GM12878 (cell line): ENCODE results near the gene BBLN. TPM values are rescaled to one million over a fixed set of nuclear protein-coding genes. Genes with fewer than 3 reads are reported as not detected.

Experiments
- ATAC-seq: fragments of 200-7000 bp; cut with Tn5 transposase; 3 replicates; pipeline ENCODE4 v1.9.1; 2020; ENCODE audit warnings: mild to moderate bottlenecking, moderate library complexity
- BruUV-seq: library from RNA; stranded (reverse); fragments of 400-500 nt; replicated peaks from 2 replicates; lab custom pipeline; 2021; lab: Mats Ljungman, UMichigan
- CTCF ChIA-PET: fragments of 300-600 bp; sonication (Branson Sonifier 250); formaldehyde crosslinking; extraction: SDS; loops from one replicate; lab custom pipeline; 2021; ENCODE audit warnings: inconsistent platforms; lab: Yijun Ruan, JAX
- POLR2A ChIA-PET: fragments of 350-600 bp; formaldehyde crosslinking; extraction: SDS; loops from one replicate; lab custom pipeline; 2021; ENCODE audit warnings: inconsistent platforms; lab: Charles Lee
- RAD21 ChIA-PET: fragments of 300-600 bp; sonication (Branson Sonifier 250); formaldehyde crosslinking; loops from one replicate; lab custom pipeline; 2023; ENCODE audit warnings: antibody characterized with exemption; ENCODE audit not compliant: unreplicated experiment; lab: Charles Lee
- SMC1A ChIA-PET: fragments of 300-600 bp; sonication (Branson Sonifier 250); formaldehyde crosslinking; loops from one replicate; lab custom pipeline; 2023; ENCODE audit not compliant: unreplicated experiment, uncharacterized antibody; lab: Charles Lee
- DNase-seq: peaks from one replicate; pipeline ENCODE4 v3.0.0-alpha.2; 2011; ENCODE audit warnings: low read depth, low spot score
- FAIRE-seq: peaks from 3 replicates; lab custom pipeline; 2011; peaks lifted over from hg19 to GRCh38; lab: Jason Lieb, UNC
- H2AFZ ChIP-seq: 2 replicates; pipeline ENCODE4 v1.6.0; 2011; ENCODE audit warnings: low read depth, low read length, control low read depth; ENCODE audit not compliant: control insufficient read depth
- H3K27ac ChIP-seq: 2 replicates; pipeline ENCODE4 v1.5.1; 2011; ENCODE audit warnings: control low read depth; ENCODE audit not compliant: control insufficient read depth, insufficient read depth
- H3K27me3 ChIP-seq, 2 experiments: replicated peaks in 1 of 2; 2 replicates each; pipeline versions ENCODE4 v1.6.0 to v1.6.1; 2011; ENCODE audit warnings: low read length in 1 of 2; ENCODE audit not compliant: control insufficient read depth in 2 of 2, insufficient read depth in 2 of 2
- H3K36me3 ChIP-seq, 2 experiments: 2 replicates each; pipeline ENCODE4 v1.5.1; 2011; ENCODE audit warnings: low read length in 1 of 2; ENCODE audit not compliant: control insufficient read depth in 2 of 2, insufficient read depth in 2 of 2
- H3K4me1 ChIP-seq: 2 replicates; pipeline ENCODE4 v1.6.1; 2011; ENCODE audit warnings: mild to moderate bottlenecking, low read length, moderate library complexity, mixed read lengths; ENCODE audit not compliant: control insufficient read depth, insufficient read depth
- H3K4me2 ChIP-seq: 2 replicates; pipeline ENCODE4 v1.6.0; 2011; ENCODE audit warnings: control low read depth; ENCODE audit not compliant: control insufficient read depth, insufficient read depth
- H3K4me3 ChIP-seq: fragments of 200-600 bp; sonication (generic); 2 replicates; pipeline ENCODE4 v1.5.1; 2016
- H3K79me2 ChIP-seq: 2 replicates; pipeline ENCODE4 v1.6.0; 2011; ENCODE audit warnings: low read length; ENCODE audit not compliant: control insufficient read depth, insufficient read depth
- H3K9ac ChIP-seq: 2 replicates; pipeline ENCODE4 v1.8.0; 2011; ENCODE audit warnings: low read length, control low read depth, mixed read lengths; ENCODE audit not compliant: control insufficient read depth, insufficient read depth
- H3K9me3 ChIP-seq: replicated peaks from 3 replicates; pipeline ENCODE4 v1.5.1; 2011; ENCODE audit warnings: mild to moderate bottlenecking, low read length; ENCODE audit not compliant: control insufficient read depth, insufficient read depth
- H4K20me1 ChIP-seq: 2 replicates; pipeline ENCODE4 v1.6.0; 2011; ENCODE audit not compliant: control insufficient read depth, insufficient read depth
- BCL3 ChIP-seq: IDR thresholded peaks from 2 replicates; pipeline ENCODE4 v1.6.1; 2011; ENCODE audit warnings: borderline replicate concordance, low read depth, mild to moderate bottlenecking, moderate library complexity, low read length; ENCODE audit not compliant: insufficient read depth, poor library complexity, severe bottlenecking
- BCLAF1 ChIP-seq: fragments of 450-650 bp; IDR thresholded peaks from 2 replicates; pipeline ENCODE4 v1.6.1; 2017; ENCODE audit warnings: antibody characterized with exemption, mild to moderate bottlenecking, moderate library complexity
- BMI1 ChIP-seq: fragments of 450-650 bp; IDR thresholded peaks from 2 replicates; pipeline ENCODE4 v1.6.1; 2016; ENCODE audit warnings: mild to moderate bottlenecking, moderate library complexity, borderline replicate concordance
- CHD2 ChIP-seq: IDR thresholded peaks from 2 replicates; pipeline ENCODE4 v1.6.1; 2011; ENCODE audit warnings: low read depth, low read length, improper control_type of control experiment, borderline replicate concordance
- EP300 ChIP-seq, 2 experiments: fragments of 150-350 bp in 1 of 2; IDR thresholded peaks; 2 replicates each; pipeline ENCODE4 v1.6.1; 2011 to 2012; ENCODE audit warnings: low read depth in 2 of 2, low read length in 2 of 2, borderline replicate concordance in 1 of 2, improper control_type of control experiment in 1 of 2, inconsistent platforms in 1 of 2; ENCODE audit not compliant: control insufficient read depth in 1 of 2
- EZH2 ChIP-seq: IDR thresholded peaks from 2 replicates; pipeline ENCODE4 v1.6.1; 2012; ENCODE audit warnings: low read depth, mild to moderate bottlenecking, control low read depth, inconsistent platforms, low read length, borderline replicate concordance; ENCODE audit not compliant: control insufficient read depth
- HSF1 ChIP-seq: fragments of 150-350 bp; IDR thresholded peaks from 2 replicates; pipeline ENCODE4 v1.6.1; 2014; ENCODE audit warnings: mild to moderate bottlenecking, low read depth, low read length
- POLR2AphosphoS5 ChIP-seq: IDR thresholded peaks from 2 replicates; pipeline ENCODE4 v1.6.1; 2011; ENCODE audit warnings: mild to moderate bottlenecking, low read length, inconsistent platforms
- POU2F2 ChIP-seq: IDR thresholded peaks from 3 replicates; pipeline ENCODE4 v1.6.1; 2011; ENCODE audit warnings: low read depth, mild to moderate bottlenecking, low read length, borderline replicate concordance
- RFX5 ChIP-seq: IDR thresholded peaks from 2 replicates; pipeline ENCODE4 v1.6.1; 2011; ENCODE audit warnings: low read depth, low read length, improper control_type of control experiment
- STAT1 ChIP-seq: fragments of 450-650 bp; conservative IDR thresholded peaks from 2 replicates; pipeline ENCODE4 v1.6.1; 2014; ENCODE audit warnings: antibody characterized with exemption, mild to moderate bottlenecking
- USF2 ChIP-seq: IDR thresholded peaks from 2 replicates; pipeline ENCODE4 v1.6.1; 2011; ENCODE audit warnings: low read depth, low read length, improper control_type of control experiment, borderline replicate concordance
- ZNF217 ChIP-seq: fragments of 450-650 bp; IDR thresholded peaks from 2 replicates; pipeline ENCODE4 v1.6.1; 2017; ENCODE audit warnings: antibody characterized with exemption, mild to moderate bottlenecking
- WGBS: methylation state at CpG from one replicate; pipeline ENCODE4 v1.1.6; 2016; ENCODE audit warnings: low lambda C conversion rate; ENCODE audit not compliant: insufficient replicate concordance, insufficient coverage; ENCODE audit errors: missing lambda C conversion rate; 5-methylcytosine and 5-hydroxymethylcytosine counted together
- in situ Hi-C: fragments of 300-500 bp; cut with MboI; formaldehyde crosslinking; loops from 9 replicates; pipeline ENCODE4 v1.14.3; 2018; ENCODE audit warnings: mixed read lengths
- intact Hi-C: fragments of 100-400 bp; cut with micrococcal nuclease; formaldehyde crosslinking; loops from one replicate; pipeline ENCODE4 v1.14.2; 2022; ENCODE audit not compliant: unreplicated experiment
- polyA plus RNA-seq, 11 experiments: library from polyadenylated mRNA; depleted of rRNA in 4 of 11; unstranded in 6 of 11; stranded (reverse) in 5 of 11; fragments of >200 nt; fragmentation: Nextera tagmentation in 4 of 11; fragmentation: Illumina TruSeq in 1 of 11; extraction: Ambion mirVana in 4 of 11; extraction: Trizol in 1 of 11; gene quantifications; 1 replicate in 1 of 11; 2 replicates in 10 of 11; pipeline versions ENCODE4 v1.2.1 to v1.2.3, GENCODE V29; 2011 to 2016; ENCODE audit warnings: inconsistent platforms in 2 of 11, missing spikeins in 2 of 11, low read depth in 1 of 11
- total RNA-seq, 4 experiments: library from RNA; depleted of rRNA in 3 of 4; stranded (reverse); fragments of >200 nt in 3 of 4; fragmentation: Illumina TruSeq in 1 of 4; extraction: Trizol in 1 of 4; gene quantifications; 2 replicates each; pipeline versions ENCODE4 v1.2.1 to v1.2.3, GENCODE V29; 2013 to 2021

Gene BBLN
- total and polyA plus RNA-seq, 10 of the 15 experiments (the other 5 are each of a cell fraction or from before 2014, with no cell fraction given), result 3.8 to 194 (median 66.2) TPM

GRCh38 chr9:128204858-128205257 is 44.8 kb downstream of the BBLN start:
- Histone ChIP-seq H3K79me2 (no peaks in the 10 kb centered on the region), H3K4me1 (peaks cover 7% of the 10 kb centered on the region; the same call in 1 of the 2 replicates)
- ATAC-seq (no peak), FAIRE-seq (no peak)
- in situ Hi-C loops, result no loop called here
- TF ChIP-seq STAT1, result no peak
- TF ChIP-seq RFX5, result no peak
- TF ChIP-seq CHD2, result no peak
- no peak for TF ChIP-seq POU2F2
- TF ChIP-seq USF2, result no peak
- no peak for TF ChIP-seq POLR2AphosphoS5
- no peak for TF ChIP-seq BCL3
- no peak for TF ChIP-seq BCLAF1
- no peak for TF ChIP-seq BMI1
- TF ChIP-seq EZH2, result no peak
- no peak for TF ChIP-seq HSF1
- TF ChIP-seq ZNF217, result no peak
- no peak for TF ChIP-seq EP300 (IDR thresholded peaks at IDR 0.05; ENCODE audit: borderline replicate concordance in 1 of 2, control insufficient read depth in 1 of 2, low read depth in 2 of 2, low read length in 2 of 2)
- TF ChIP-seq, all 136 proteins: peak for 0
- H2AFZ ChIP-seq, result no peak overlapping the region
- peaks cover 9 to 14% of the 10 kb centered on the region in 2 experiments; a peak in 3 of 4 replicates for H3K27me3 ChIP-seq
- H3K27ac ChIP-seq, result no peak overlapping the region
- CTCF ChIA-PET, result interaction anchor here (1.6 kb wide), 1 partner anchor 10 kb away, joined by 3 read pairs; no protein-coding TSS in a partner anchor
- no peaks in the 10 kb centered on the region for H3K9me3 ChIP-seq
- POLR2A ChIA-PET, result no interaction called here
- H4K20me1 ChIP-seq, result no peaks in the 10 kb centered on the region
- no peak for DNase-seq
- RAD21 ChIA-PET, result no interaction called here
- WGBS, result 28% methylated on average over 7 of the region's 7 CpGs
- H3K36me3 ChIP-seq, result no peaks in the 10 kb centered on the region
- H3K4me3 ChIP-seq, result no peak overlapping the region
- no TSS peak for BruUV-seq
- no peak overlapping the region for H3K4me2 ChIP-seq
- SMC1A ChIA-PET, result no interaction called here
- intact Hi-C loops, result no loop called here
- H3K9ac ChIP-seq, result no peak overlapping the region
